NCI-H2029 (cell line): ENCODE data around the gene SERGEF.

Source experiments
- DNase-seq: peaks from one replicate; lab custom pipeline; 2025; lab: John Stamatoyannopoulos, UW

The SERGEF gene

DNA sequence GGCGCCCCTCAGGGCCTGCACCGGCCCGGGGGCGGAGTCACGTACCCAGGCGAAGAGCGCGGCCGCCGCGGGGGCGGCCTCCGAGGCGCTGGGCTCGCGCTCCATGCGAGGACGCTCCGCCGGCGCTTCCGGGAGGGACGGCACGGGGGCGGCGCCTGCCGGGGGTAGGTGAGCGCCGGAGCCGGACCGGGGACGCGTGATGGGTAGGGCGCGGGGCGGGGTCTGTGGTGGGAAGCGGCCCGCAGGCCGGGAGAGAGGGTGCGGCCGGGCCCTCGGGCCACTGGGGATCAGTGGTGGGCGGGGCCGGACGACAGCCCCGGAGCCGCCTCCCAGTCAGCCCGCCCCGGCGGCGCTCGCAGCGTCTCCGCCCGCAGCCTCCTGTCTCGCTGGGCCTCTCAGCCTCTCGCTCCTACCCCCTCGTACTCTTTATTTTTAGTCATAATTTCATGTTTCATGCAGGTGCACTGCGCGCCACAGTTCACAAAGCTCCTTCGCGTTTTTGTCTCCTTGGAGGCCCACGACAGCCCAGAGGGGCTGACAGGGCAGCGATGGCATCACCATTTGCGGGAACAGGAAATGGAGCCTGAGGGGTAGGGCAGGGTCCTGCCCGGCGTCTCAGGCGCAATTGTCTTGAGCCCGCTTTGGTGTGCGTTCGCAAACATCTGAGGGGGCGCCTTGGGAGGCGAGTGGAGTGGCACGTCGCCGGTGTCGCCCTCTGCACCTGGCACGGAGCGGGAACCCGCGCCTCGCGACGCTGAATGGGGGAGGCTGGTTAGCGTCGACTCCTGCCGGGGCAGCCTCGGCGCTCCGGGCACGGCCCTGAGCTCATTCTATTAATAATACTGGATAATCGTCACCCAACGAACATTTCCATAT lies at the start of gene SERGEF:
Gene SERGEF, minus strand, starts transcription at position 142 of the 876 bp plus-strand sequence. Its CDS starts 37 bp downstream, at position 105.
- peak; percentile 92 for DNase-seq

DNA sequence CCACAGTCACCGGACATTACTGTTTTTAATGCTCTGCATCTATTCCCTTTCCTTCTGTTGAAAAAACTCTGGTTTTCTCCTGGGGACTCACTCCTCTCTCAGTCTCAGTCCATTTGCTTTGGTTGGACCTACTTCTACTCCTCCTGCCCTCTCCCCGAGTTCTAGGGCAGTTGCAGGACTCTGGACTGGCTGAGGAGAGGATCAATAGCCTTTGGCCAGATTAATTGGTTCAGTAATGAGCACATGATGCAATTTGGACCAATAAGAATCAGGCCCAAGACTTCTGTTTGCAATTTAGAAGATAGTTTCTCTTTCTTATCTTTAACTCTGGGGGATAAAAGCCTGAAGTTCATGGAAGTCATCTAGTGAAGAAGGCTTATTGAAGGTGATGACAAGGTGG lies 48.5 kb upstream of the SERGEF start:
- no peak for DNase-seq

DNA sequence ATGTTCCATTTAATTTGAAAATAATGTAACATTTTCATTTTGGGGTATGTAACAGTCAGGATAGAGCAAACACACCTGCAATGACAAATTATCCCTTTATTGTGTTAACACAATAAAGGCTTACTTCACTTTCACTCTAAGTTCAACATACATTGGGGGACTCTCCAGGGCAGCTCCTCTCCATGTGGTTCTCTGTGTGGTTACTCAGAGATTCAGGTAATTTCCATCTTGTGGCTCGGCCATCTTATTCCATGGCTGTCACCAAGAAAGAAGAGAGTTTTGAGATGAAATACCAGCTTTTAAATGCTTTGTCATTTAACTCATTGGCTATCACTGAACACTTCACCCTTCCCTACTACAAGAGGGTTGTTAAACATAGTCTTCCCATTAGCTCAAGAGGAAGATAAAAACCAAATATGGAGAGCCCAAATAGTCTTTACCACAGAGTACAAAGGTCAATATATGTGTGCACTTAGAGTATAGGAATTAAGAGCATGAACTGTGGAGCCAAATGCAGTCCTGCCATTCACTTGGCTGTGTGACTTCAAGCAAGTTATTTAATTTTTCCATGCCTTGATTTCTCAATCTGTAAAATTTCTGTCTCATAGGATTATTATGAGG lies 43.8 kb upstream of the SERGEF start:
- peak; percentile 37 for DNase-seq

DNA sequence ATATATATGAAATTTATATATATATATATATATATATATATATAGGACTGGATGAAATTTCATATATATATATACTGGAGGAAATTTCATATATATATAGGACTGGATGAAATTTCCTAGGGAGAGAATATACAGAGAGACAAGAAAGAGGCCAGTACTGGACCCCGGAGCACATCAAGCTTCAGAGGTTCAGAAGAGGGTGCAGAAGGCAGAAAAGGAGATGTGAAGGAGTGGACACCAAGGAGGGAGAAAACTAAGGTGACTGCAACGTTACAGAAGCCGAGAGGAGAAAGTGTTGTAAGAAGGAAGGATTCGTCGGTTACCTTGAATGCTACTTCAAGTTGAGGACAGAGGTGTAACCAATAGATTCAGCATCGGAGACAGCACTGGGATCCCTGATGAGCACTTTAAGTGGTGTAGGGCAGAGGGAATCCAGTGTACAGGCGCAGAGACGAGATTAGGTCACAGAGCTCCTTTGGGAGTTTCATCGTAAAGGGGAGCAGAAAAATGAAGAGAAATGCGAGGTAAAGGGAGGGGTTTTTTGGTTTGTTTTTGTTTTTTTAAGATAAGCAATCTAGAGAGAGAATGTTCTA lies 41.8 kb upstream of the SERGEF start:
- DNase-seq: no peak

DNA sequence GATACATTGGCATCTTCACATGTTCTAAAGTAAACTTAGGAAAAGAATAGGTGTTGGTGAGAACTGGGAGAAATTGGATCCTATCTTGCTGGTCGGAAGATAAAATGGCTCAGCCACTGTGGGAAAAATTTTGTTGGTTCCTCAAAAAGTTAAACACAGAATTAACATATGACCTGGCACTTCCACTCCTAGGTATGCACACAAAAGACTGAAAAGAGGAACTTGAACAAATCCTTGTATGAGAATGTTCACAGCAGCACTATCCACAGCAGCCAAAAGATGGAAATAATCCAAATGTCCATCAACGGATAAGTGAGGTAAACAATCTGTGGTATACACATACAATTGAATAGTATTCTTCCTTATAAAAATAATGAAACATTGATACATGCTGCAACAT lies 38.0 kb upstream of the SERGEF start:
- DNase-seq: no peak

DNA sequence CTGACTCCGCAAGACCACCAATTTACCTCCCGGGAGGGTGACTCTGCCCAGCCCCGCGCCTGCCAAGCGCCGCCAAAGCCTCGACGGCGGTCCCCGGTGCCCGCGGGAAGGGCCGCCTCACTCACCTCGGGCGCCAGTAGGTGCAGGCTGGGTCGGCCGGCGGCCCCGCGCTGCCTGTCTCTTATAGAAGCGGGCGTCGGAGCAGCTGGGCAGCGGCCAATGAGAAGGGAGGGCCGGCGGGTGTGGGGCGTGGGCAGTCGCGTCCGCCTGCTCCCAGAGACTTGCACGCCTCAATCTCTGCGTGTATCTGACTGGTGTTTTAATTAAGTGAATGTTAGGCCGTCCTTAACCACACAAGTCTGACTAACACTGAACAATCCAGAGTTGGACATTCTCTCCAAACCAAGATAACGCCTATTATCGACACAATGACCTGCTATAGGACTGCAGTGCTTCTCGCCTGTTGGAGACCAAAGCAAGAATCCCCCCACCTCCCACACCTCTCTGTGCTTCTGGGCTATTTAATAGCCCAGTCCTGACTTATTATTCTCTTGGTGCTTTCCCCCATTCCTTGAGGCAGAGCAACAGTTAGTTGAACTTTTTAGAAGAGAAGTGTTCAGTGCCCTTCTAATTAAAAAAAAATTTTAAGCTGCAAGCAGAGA lies 33.4 kb upstream of the SERGEF start, which contains the start of gene TPH1:
Gene TPH1, minus strand, starts transcription at position 154 of the 662 bp plus-strand sequence. CDS start 5,507 bp downstream, outside the sequence.
- peak; percentile 64 for DNase-seq

DNA sequence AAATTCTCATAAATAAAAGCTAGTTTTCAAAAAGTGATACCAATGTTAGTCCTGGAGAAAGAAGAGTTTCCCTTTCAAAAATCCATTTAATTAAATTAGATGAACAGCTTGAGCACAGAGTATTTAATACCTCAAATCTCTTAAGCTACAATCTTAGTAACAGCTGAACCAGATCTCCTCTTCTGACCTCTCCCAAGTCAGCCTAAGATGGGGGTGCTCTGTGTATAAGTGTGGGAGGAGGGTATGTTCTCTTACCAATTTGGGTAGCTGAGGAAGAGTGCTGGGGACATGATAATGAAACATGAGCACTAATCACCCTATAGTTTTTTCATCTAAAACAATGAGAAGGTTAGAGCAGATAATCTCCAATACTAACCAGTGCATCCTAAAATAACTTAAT lies 23.6 kb upstream of the SERGEF start:
- DNase-seq: no peak

DNA sequence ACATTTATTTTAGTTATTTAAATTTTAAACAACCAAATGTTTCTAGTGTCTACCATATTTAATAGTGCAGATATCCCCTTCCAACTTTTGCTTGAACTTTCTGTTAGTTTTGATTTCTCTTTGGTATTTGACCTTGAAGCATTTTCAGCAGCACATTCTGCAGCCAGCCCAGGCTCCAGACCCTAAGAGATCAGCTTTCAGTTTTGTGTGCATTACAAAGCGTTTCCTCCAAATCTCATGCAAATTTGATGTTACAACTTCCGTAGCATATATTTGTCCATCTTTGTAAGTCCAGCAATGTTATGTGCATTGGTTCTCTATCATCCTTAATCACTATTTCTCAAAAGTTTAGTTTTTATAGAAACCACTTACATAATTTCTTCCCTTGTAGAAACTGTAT lies 14.6 kb upstream of the SERGEF start:
- DNase-seq: no peak

DNA sequence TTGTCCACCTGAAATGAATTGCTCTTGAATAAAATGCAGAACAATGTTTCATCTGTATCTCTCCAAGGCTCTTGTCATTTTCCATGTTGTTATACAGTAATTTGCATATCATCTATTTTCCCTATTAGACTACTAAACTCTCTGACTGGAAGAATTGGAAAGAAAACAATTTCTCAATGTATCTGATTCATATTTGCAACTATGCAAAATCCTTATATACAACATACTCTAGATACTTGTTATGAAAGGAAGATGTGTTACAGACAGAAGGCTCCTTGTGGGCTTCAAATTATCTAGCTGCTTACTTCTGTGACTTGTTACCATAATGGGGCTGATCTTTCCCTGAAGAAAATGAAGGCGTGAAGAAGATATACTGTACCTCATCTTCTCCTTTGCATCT lies 9.6 kb upstream of the SERGEF start:
- no peak for DNase-seq

DNA sequence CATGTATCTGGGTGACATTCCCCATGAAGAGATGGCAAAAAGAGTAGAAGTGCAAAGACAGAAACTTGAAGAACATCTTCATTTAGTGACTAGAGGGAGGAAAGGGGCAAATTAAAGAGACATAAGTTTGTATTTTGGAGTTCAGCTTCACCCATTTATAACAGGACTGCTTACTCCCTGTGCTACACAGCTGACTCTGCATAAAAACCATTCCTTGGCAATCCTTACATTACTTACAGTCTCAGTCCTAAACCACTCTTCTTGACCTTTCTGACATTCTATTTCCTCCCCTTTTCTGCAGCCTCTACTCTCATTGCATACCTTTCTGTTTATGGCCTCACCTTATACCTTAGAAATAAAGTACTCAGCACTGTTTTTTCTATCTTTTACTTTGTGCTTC lies 6.8 kb upstream of the SERGEF start:
- DNase-seq: no peak

DNA sequence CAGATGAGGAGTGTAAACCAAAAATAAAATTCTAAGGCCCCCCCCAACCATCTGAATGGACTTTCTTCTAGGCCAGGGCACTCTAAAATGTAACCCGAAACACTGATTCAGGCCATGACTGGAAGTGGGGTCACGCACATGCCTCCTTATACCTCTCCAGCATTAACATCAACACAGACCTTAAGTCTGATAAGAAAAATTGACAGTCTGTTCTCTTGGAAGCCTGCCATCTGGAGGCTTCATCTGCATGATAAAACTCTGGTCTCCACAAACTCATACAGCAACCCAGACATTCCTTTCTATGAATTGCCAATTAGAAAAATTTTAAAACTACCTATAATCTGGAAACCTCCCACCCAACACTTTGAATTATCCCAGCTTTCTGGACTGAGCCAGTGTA lies 3.9 kb upstream of the SERGEF start:
- no peak for DNase-seq

DNA sequence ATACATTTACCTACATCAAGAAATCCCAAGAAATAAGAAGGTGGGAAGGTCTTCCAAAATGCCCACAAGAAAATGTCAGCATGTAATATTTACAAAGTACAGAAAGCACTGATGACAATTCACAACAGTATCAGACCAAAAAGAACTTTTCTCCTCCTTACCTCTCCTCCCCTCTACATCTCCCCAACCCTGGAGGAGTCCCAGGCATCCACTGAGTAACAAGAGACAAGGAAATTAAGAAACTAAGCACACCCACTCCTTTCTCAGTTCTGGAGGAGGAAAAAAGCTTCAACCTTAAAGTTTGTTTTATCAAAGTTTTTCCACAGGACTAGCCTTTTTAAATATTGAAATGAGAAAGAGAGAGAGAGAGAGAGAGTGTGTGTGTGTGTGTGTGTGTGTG lies 2.0 kb upstream of the SERGEF start:
- no peak for DNase-seq

DNA sequence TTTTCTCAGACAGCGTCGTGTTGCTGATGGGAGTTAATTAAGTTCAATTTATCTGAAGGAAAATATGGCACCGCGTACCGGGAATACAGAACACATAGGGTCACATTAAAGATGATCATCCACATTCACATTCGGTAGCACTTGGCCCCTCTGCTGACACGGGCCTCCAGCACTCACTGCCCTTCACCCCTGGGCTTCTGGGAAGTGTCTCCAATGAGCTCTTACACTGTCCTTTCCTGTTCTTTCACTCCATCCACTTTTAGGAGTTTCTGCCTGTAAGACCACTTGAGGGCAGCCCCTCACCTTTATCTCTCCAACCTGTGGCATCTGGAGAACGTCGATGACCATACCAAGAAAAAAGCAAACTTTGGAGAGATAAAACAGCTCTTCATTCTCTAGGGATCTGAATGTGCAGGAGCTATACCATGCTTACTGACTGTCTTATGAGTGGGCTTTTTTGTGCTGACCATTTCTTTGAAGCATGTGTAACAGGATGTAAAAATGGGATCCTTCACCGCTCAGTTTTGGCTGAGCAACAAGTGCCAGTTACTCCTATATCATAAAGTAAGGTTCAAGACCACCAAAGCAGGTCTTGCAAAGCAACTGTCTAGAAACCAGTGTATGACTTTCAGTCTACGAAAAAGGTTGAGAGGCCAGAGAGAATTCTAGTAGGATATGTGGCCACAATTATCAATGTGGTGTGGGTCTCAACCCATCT lies 1.1 kb upstream of the SERGEF start:
- DNase-seq: no peak

DNA sequence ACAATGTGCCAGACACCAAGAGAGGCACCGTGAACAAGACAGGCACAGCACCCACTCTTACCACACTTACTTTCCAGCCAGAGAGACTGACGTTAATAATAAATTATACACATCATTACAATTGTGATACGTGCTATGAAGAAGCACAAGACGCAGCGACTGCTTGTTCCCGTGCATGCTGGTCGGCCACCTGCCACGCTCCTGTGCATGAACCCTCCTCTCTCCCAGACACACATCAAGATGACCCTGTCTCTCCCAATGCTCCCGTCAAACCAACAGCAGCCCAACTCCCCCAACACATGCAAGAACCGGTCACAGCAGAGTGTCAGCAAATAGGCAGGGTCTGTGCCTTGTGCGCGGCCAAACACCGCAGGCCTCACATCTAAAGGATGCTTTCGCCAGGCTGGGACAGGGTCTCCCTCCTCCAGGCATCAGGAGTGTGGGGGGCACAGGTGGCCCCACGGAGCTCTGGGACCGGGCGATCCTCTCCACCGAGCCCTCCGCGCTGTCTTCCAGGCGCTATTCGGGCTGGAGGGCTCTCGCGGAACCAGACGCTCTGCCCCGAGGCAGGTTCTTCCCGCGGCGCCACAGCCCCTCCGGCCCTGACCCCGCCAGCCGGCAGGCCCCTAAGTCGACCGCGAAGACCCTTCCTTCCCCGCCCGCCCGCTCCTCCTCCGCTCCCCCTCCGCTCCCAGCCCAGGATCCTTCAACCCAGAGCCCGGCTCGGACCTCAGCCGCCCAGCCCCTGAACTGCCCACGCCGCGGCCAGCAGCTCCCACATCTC lies 533 bp downstream of the SERGEF start:
- DNase-seq: peak; percentile 23

DNA sequence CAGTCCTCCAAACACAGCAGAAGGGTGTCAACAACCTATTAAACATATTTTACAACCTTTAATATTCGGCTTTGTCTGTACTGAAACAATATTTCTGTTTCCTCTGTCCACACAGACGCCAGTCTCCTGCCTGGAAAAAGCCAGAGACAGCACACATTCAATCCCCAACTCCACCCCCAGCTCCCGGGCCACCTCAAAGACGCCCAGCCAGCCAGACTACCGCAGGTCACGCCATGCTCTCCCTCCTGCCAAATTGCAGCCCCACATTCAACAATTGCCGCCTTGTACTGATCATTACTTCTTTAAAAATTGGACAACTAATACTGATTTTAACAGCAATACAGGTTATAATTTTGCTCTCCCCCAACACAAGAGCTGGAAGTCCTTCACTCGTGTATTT lies 1.2 kb downstream of the SERGEF start:
- DNase-seq: no peak

DNA sequence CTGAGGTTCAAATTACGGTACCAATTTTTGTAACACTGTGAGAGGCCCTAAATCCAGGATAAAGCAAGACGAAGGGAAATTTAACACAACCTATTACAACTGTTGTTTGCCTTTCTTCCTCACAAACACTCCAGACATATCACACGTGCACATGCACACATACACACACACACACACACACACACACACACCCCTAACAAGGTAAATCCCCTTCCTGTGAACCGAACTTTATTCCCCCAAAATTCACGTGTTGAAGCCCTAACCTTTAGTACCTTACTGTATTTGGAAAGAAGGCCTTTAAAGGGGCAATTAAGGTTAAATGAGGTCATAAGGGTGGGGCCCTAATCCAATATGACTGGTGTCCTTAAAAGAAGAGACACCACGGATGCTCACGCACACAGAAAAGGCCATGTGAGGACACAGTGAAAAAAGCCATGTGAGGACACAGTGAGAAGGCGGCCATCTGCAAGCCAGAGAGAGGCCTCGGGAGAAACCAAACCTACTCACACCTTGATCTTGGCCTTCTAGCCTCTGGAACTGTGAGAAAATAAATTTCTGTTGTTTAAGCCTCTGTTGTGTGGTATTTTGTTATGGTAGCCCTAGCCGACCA lies 1.8 kb downstream of the SERGEF start:
- peak; percentile 22 for DNase-seq

DNA sequence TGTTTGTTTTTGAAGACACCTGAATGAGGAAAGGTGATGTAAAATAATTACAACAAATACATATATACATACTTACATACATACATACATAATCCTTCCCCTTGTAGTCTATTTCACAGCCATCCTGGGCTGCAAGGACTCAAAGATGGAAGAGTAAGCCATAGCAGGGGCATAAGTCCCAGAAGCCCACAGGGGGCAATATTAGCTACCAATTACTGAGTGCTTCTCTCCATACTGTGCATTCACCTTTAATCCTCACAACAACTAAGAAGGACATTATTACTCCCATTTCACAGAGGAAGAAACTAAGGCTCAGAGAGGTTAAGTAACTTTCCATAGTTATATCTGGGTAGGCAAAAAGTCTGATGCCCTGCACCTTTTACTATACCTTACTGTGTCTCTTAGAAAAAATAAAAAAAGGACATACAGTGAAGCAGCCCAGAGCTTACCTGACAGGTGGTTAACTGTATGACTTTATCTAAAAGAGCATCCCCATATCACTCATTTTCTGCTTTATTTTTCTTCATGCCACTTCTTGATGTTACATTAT lies 2.7 kb downstream of the SERGEF start:
- no peak for DNase-seq

DNA sequence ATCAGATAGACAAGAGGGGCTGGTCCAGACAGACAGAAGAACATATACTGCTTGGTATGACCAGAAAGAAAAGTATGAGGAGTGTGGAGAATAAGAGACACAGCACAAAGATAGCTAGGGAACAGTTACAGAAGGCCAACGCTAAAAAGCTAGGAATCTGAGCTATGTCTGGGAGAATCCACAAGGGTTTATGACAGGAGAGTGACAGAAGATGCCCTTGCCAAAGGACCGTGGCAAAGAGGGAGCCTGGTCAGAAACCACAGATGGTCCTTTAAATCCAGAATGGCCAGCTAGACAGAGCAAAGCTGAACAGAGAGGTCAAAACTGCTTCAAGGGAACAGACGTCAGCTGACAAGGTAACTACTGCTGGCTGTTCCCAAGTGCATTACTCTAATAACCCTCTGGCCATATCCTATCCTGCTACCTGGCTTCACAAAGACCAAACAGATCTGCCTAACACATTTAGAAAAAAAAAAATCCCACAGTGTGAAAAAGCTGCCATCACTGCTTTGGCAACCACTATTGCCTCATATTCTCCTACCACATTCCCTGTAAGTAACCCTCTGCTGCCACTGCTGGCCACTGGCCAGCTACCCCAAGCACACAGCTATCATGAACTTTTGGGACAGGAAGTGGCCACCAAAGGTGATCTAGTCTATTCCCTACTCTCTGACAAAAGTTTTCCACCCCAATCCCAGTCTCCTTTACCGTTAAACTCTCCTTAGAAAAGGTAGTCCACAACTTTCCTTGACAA lies 7.3 kb downstream of the SERGEF start:
- no peak for DNase-seq

DNA sequence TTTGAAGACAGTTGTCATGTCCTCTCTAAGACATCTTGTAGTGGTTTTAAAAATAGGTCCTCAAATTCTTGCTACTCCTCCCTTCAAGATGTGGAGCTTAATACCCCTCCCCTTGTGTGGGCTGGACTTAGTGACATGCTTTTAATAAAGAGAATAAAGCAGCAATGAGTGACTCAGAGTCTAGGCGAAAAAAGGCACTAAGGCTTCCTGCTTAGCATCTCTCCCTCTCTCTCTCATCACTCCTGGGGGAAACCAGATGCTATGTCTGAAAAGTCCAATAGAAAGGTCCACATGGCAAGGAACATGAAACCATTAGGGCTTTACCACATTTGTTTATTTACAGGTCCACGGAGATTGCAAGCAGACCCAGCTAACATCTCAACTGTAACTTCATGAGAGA lies 11.7 kb downstream of the SERGEF start:
- no peak for DNase-seq

DNA sequence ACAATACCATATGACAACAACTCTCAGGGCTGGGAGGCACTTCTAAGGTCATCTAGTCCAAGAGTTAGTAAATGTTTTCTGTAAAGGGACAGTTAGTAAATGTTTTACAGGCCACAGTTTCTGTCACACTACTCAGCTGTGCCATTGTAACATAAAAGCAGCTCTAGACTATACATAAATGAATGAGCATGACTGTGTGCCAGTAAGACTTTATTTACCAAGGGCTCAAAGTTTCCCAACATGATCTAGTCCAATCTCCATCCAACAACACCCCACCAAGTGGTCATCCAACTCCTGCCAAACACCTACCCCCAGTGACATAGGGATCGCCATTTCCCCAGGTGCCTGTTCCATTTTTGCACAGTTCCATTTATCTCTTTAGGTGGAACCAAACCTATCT lies 12.1 kb downstream of the SERGEF start:
- no peak for DNase-seq
